GM12878 (cell line): Measurements from ENCODE around the gene SPATA32. TPM values are rescaled to one million over a fixed set of nuclear protein-coding genes. Genes with fewer than 3 reads are reported as not detected.

Experiments
- ATAC-seq: fragments of 200-7000 bp; cut with Tn5 transposase; 3 replicates; pipeline ENCODE4 v1.9.1; 2020; ENCODE audit warnings: mild to moderate bottlenecking, moderate library complexity
- BruUV-seq: library from RNA; stranded (reverse); fragments of 400-500 nt; replicated peaks from 2 replicates; lab custom pipeline; 2021; lab: Mats Ljungman, UMichigan
- CTCF ChIA-PET: fragments of 300-600 bp; sonication (Branson Sonifier 250); formaldehyde crosslinking; extraction: SDS; loops from one replicate; lab custom pipeline; 2021; ENCODE audit warnings: inconsistent platforms; lab: Yijun Ruan, JAX
- POLR2A ChIA-PET: fragments of 350-600 bp; formaldehyde crosslinking; extraction: SDS; loops from one replicate; lab custom pipeline; 2021; ENCODE audit warnings: inconsistent platforms; lab: Charles Lee
- RAD21 ChIA-PET: fragments of 300-600 bp; sonication (Branson Sonifier 250); formaldehyde crosslinking; loops from one replicate; lab custom pipeline; 2023; ENCODE audit warnings: antibody characterized with exemption; ENCODE audit not compliant: unreplicated experiment; lab: Charles Lee
- SMC1A ChIA-PET: fragments of 300-600 bp; sonication (Branson Sonifier 250); formaldehyde crosslinking; loops from one replicate; lab custom pipeline; 2023; ENCODE audit not compliant: unreplicated experiment, uncharacterized antibody; lab: Charles Lee
- DNase-seq: peaks from one replicate; pipeline ENCODE4 v3.0.0-alpha.2; 2011; ENCODE audit warnings: low read depth, low spot score
- FAIRE-seq: peaks from 3 replicates; lab custom pipeline; 2011; peaks lifted over from hg19 to GRCh38; lab: Jason Lieb, UNC
- H2AFZ ChIP-seq: 2 replicates; pipeline ENCODE4 v1.6.0; 2011; ENCODE audit warnings: low read depth, low read length, control low read depth; ENCODE audit not compliant: control insufficient read depth
- H3K27ac ChIP-seq: 2 replicates; pipeline ENCODE4 v1.5.1; 2011; ENCODE audit warnings: control low read depth; ENCODE audit not compliant: control insufficient read depth, insufficient read depth
- H3K27me3 ChIP-seq, 2 experiments: replicated peaks in 1 of 2; 2 replicates each; pipeline versions ENCODE4 v1.6.0 to v1.6.1; 2011; ENCODE audit warnings: low read length in 1 of 2; ENCODE audit not compliant: control insufficient read depth in 2 of 2, insufficient read depth in 2 of 2
- H3K36me3 ChIP-seq, 2 experiments: 2 replicates each; pipeline ENCODE4 v1.5.1; 2011; ENCODE audit warnings: low read length in 1 of 2; ENCODE audit not compliant: control insufficient read depth in 2 of 2, insufficient read depth in 2 of 2
- H3K4me1 ChIP-seq: 2 replicates; pipeline ENCODE4 v1.6.1; 2011; ENCODE audit warnings: mild to moderate bottlenecking, low read length, moderate library complexity, mixed read lengths; ENCODE audit not compliant: control insufficient read depth, insufficient read depth
- H3K4me2 ChIP-seq: 2 replicates; pipeline ENCODE4 v1.6.0; 2011; ENCODE audit warnings: control low read depth; ENCODE audit not compliant: control insufficient read depth, insufficient read depth
- H3K4me3 ChIP-seq: fragments of 200-600 bp; sonication (generic); 2 replicates; pipeline ENCODE4 v1.5.1; 2016
- H3K79me2 ChIP-seq: 2 replicates; pipeline ENCODE4 v1.6.0; 2011; ENCODE audit warnings: low read length; ENCODE audit not compliant: control insufficient read depth, insufficient read depth
- H3K9ac ChIP-seq: 2 replicates; pipeline ENCODE4 v1.8.0; 2011; ENCODE audit warnings: low read length, control low read depth, mixed read lengths; ENCODE audit not compliant: control insufficient read depth, insufficient read depth
- H3K9me3 ChIP-seq: replicated peaks from 3 replicates; pipeline ENCODE4 v1.5.1; 2011; ENCODE audit warnings: mild to moderate bottlenecking, low read length; ENCODE audit not compliant: control insufficient read depth, insufficient read depth
- H4K20me1 ChIP-seq: 2 replicates; pipeline ENCODE4 v1.6.0; 2011; ENCODE audit not compliant: control insufficient read depth, insufficient read depth
- BACH1 ChIP-seq: fragments of 450-650 bp; IDR thresholded peaks from 2 replicates; pipeline ENCODE4 v1.6.1; 2017; ENCODE audit warnings: mild to moderate bottlenecking, borderline replicate concordance
- CEBPB ChIP-seq, 2 experiments: fragments of 150-350 bp in 1 of 2; IDR thresholded peaks; 2 replicates each; pipeline ENCODE4 v1.6.1; 2012 to 2014; ENCODE audit warnings: low read depth in 2 of 2, low read length in 2 of 2, borderline replicate concordance in 1 of 2, inconsistent platforms in 1 of 2
- EED ChIP-seq: sonication (generic); IDR thresholded peaks from 2 replicates; pipeline ENCODE4 v1.6.1; 2016; ENCODE audit warnings: antibody characterized with exemption, low read depth
- EP300 ChIP-seq, 2 experiments: fragments of 150-350 bp in 1 of 2; IDR thresholded peaks; 2 replicates each; pipeline ENCODE4 v1.6.1; 2011 to 2012; ENCODE audit warnings: low read depth in 2 of 2, low read length in 2 of 2, borderline replicate concordance in 1 of 2, improper control_type of control experiment in 1 of 2, inconsistent platforms in 1 of 2; ENCODE audit not compliant: control insufficient read depth in 1 of 2
- ETV6 ChIP-seq, 2 experiments: fragments of 450-650 bp in 1 of 2; IDR thresholded peaks in 1 of 2; conservative IDR thresholded peaks in 1 of 2; 2 replicates each; pipeline ENCODE4 v1.6.1; 2014; ENCODE audit warnings: antibody characterized with exemption in 1 of 2, borderline replicate concordance in 1 of 2, low read depth in 1 of 2, mild to moderate bottlenecking in 1 of 2, moderate library complexity in 1 of 2
- GABPA ChIP-seq: IDR thresholded peaks from 2 replicates; pipeline ENCODE4 v1.6.1; 2014; ENCODE audit warnings: antibody characterized with exemption, low read depth, mild to moderate bottlenecking, inconsistent platforms
- JUNB ChIP-seq: IDR thresholded peaks from 2 replicates; pipeline ENCODE4 v1.6.1; 2016; ENCODE audit warnings: antibody characterized with exemption, mild to moderate bottlenecking
- MTA3 ChIP-seq: IDR thresholded peaks from 2 replicates; pipeline ENCODE4 v1.6.1; 2012; ENCODE audit warnings: low read length, inconsistent platforms, borderline replicate concordance
- NR2C1 ChIP-seq: fragments of 450-650 bp; IDR thresholded peaks from 2 replicates; pipeline ENCODE4 v1.6.1; 2017; ENCODE audit warnings: antibody characterized with exemption, mild to moderate bottlenecking, moderate library complexity
- NR2F1 ChIP-seq: fragments of 450-650 bp; conservative IDR thresholded peaks from 2 replicates; pipeline ENCODE4 v1.6.1; 2017; ENCODE audit warnings: mild to moderate bottlenecking
- PAX5 ChIP-seq: IDR thresholded peaks from 2 replicates; pipeline ENCODE4 v1.6.1; 2011; ENCODE audit warnings: low read depth, low read length, borderline replicate concordance
- PAX8 ChIP-seq: fragments of 450-650 bp; IDR thresholded peaks from 2 replicates; pipeline ENCODE4 v1.6.1; 2017; ENCODE audit warnings: mild to moderate bottlenecking, moderate library complexity
- RAD21 ChIP-seq: IDR thresholded peaks from 2 replicates; pipeline ENCODE4 v1.6.1; 2011; ENCODE audit warnings: mild to moderate bottlenecking, low read depth, low read length, moderate library complexity; ENCODE audit not compliant: insufficient read depth
- RCOR1 ChIP-seq: conservative IDR thresholded peaks from 2 replicates; pipeline ENCODE4 v1.6.1; 2012; ENCODE audit warnings: low read depth, low read length, improper control_type of control experiment
- SP1 ChIP-seq: IDR thresholded peaks from one replicate; pipeline ENCODE4 v1.6.1; 2011; ENCODE audit warnings: low read depth, low read length
- ZNF217 ChIP-seq: fragments of 450-650 bp; IDR thresholded peaks from 2 replicates; pipeline ENCODE4 v1.6.1; 2017; ENCODE audit warnings: antibody characterized with exemption, mild to moderate bottlenecking
- WGBS: methylation state at CpG from one replicate; pipeline ENCODE4 v1.1.6; 2016; ENCODE audit warnings: low lambda C conversion rate; ENCODE audit not compliant: insufficient replicate concordance, insufficient coverage; ENCODE audit errors: missing lambda C conversion rate; 5-methylcytosine and 5-hydroxymethylcytosine counted together
- in situ Hi-C: fragments of 300-500 bp; cut with MboI; formaldehyde crosslinking; loops from 9 replicates; pipeline ENCODE4 v1.14.3; 2018; ENCODE audit warnings: mixed read lengths
- intact Hi-C: fragments of 100-400 bp; cut with micrococcal nuclease; formaldehyde crosslinking; loops from one replicate; pipeline ENCODE4 v1.14.2; 2022; ENCODE audit not compliant: unreplicated experiment
- polyA plus RNA-seq, 11 experiments: library from polyadenylated mRNA; depleted of rRNA in 4 of 11; unstranded in 6 of 11; stranded (reverse) in 5 of 11; fragments of >200 nt; fragmentation: Nextera tagmentation in 4 of 11; fragmentation: Illumina TruSeq in 1 of 11; extraction: Ambion mirVana in 4 of 11; extraction: Trizol in 1 of 11; gene quantifications; 1 replicate in 1 of 11; 2 replicates in 10 of 11; pipeline versions ENCODE4 v1.2.1 to v1.2.3, GENCODE V29; 2011 to 2016; ENCODE audit warnings: inconsistent platforms in 2 of 11, missing spikeins in 2 of 11, low read depth in 1 of 11
- total RNA-seq, 4 experiments: library from RNA; depleted of rRNA in 3 of 4; stranded (reverse); fragments of >200 nt in 3 of 4; fragmentation: Illumina TruSeq in 1 of 4; extraction: Trizol in 1 of 4; gene quantifications; 2 replicates each; pipeline versions ENCODE4 v1.2.1 to v1.2.3, GENCODE V29; 2013 to 2021

SPATA32 gene
- total and polyA plus RNA-seq, 10 of the 15 experiments (the other 5 are each of a cell fraction or from before 2014, with no cell fraction given), result 0.03 to 0.35 (median 0.11) TPM; not detected in 3

- POLR2A ChIA-PET, result interaction anchor here (0.5 to 5.4 kb wide), 2 partner anchors 12 to 57 kb away, joined by 3 to 53 read pairs; partner anchors contain the start of gene FMNL1
- no peak for ATAC-seq
- H3K27ac ChIP-seq, result no peak overlapping the region
- 80% methylated on average over 8 of the region's 8 CpGs for WGBS
- SMC1A ChIA-PET, result interaction anchor here (0.6 to 11.4 kb wide), 3 partner anchors 10 to 152 kb away, joined by 3 to 201 read pairs (median 8); no protein-coding TSS in a partner anchor
- no peak overlapping the region for H3K9ac ChIP-seq
- RAD21 ChIA-PET, result interaction anchor here (10.1 kb wide), 1 partner anchor 13 kb away, joined by 225 read pairs; the partner anchor contains the start of gene FMNL1
- TF ChIP-seq EED (no peak), BACH1 (no peak), RCOR1 (no peak)
- TF ChIP-seq, all 136 proteins: peak for 0
- H3K4me2 ChIP-seq, result no peak overlapping the region
- peaks cover 23% of the 10 kb centered on the region for H3K4me1 ChIP-seq
- intact Hi-C loops, result no loop called here
- no peaks in the 10 kb centered on the region for H3K9me3 ChIP-seq
- no peak for FAIRE-seq
- H3K36me3 ChIP-seq, result peaks cover 30 to 34% of the 10 kb centered on the region in 2 experiments
- no peaks in the 10 kb centered on the region; the same call in 1 of the 2 replicates for H4K20me1 ChIP-seq
- H3K4me3 ChIP-seq, result no peak overlapping the region
- DNase-seq, result no peak
- H3K79me2 ChIP-seq, result peaks cover 27% of the 10 kb centered on the region
- no peak overlapping the region for H2AFZ ChIP-seq
- CTCF ChIA-PET, result interaction anchor here (1.0 to 12.8 kb wide), 2 partner anchors 14 to 98 kb away, joined by 3 to 429 read pairs; partner anchors contain the start of genes ACBD4 and FMNL1
- no TSS peak for BruUV-seq
- in situ Hi-C loops, result no loop called here
- H3K27me3 ChIP-seq, result no peaks in the 10 kb centered on the region
Measured at GRCh38 chr17:45233423-45233924, 28.4 kb downstream of the SPATA32 start.

DNA sequence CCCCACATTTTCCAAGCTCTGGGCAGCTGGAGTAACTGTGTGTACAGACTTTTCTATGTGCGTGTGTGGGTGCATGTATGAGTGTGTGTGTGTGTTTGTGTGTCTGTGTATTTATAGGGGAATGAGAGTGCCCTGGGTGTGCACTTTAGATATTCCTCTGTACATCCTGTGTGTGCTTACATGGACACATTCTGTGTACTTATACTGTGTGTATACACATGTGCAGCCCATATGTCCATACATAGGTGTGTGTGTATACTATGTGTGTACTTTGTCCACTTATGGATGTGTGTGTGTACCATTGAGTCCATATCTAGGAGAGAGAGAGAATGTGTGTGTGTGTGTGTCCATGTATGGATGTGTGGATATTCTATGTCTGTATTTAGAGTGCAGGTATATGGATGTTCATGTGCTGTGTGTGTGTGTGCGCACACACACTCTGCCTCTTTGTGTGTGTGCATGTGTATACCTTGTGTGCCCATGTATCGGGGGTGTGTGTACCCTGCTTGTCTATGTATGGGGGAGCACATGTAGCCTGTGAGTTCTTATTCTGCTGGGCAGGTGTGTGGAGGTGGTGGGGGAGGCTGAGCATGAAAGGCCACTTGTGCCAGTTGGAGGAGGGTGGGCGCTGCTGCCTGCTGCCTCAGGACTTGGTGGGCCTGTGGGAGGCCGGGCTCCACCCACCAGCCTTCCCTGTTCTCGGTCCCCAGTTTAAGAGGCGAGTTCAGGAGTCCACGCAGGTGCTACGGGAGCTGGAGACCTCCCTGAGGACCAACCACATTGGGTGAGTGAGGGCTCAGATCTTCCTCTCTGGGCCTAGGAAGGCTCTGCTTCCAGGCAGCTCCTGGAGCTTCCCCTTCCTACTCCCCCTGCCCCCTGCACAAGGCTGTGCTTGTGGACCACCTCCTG, 29.1 kb downstream of the SPATA32 start:
- FAIRE-seq (no peak), ATAC-seq (no peak), DNase-seq (no peak)
- BruUV-seq, result no TSS peak
- ChIA-PET CTCF (interaction anchor here (1.0 to 12.8 kb wide), 7 partner anchors 13 to 98 kb away, joined by 3 to 429 read pairs (median 4); partner anchors contain the start of genes ACBD4 and FMNL1), POLR2A (interaction anchor here (0.5 to 5.4 kb wide), 2 partner anchors 12 to 56 kb away, joined by 3 to 53 read pairs; partner anchors contain the start of gene FMNL1), SMC1A (interaction anchor here (0.7 to 11.4 kb wide), 5 partner anchors 9 to 152 kb away, joined by 3 to 201 read pairs (median 3); no protein-coding TSS in a partner anchor), RAD21 (interaction anchor here (1.1 to 10.1 kb wide), 3 partner anchors 12 to 153 kb away, joined by 3 to 225 read pairs (median 6); partner anchors contain the start of gene FMNL1)
- Histone ChIP-seq H3K79me2 (peaks cover 34% of the 10 kb centered on the region), H3K4me3 (no peak overlapping the region), H3K36me3 (peaks cover 24 to 31% of the 10 kb centered on the region in 2 experiments), H3K4me1 (peaks cover 30% of the 10 kb centered on the region), H4K20me1 (no peaks in the 10 kb centered on the region; the same call in 1 of the 2 replicates), H3K4me2 (no peak overlapping the region), H2AFZ (no peak overlapping the region), H3K9ac (no peak overlapping the region), H3K27ac (no peak overlapping the region), H3K27me3 (no peaks in the 10 kb centered on the region), H3K9me3 (no peaks in the 10 kb centered on the region)
- in situ Hi-C loops, result no loop called here
- intact Hi-C loops, result no loop called here
- 84% methylated on average over 9 of the region's 9 CpGs for WGBS
- TF ChIP-seq JUNB (no peak), ETV6 (conservative IDR thresholded peaks at IDR 0.05 in 1 of 2, IDR thresholded peaks at IDR 0.05 in 1 of 2; ENCODE audit: borderline replicate concordance in 1 of 2, low read depth in 1 of 2) (no peak), PAX5 (no peak), NR2F1 (no peak), EP300 (IDR thresholded peaks at IDR 0.05; ENCODE audit: borderline replicate concordance in 1 of 2, control insufficient read depth in 1 of 2, low read depth in 2 of 2, low read length in 2 of 2) (no peak), NR2C1 (no peak), SP1 (no peak), GABPA (no peak), ZNF217 (no peak), PAX8 (no peak), RAD21 (no peak), CEBPB (IDR thresholded peaks at IDR 0.05; ENCODE audit: borderline replicate concordance in 1 of 2, low read depth in 2 of 2, low read length in 2 of 2) (no peak), MTA3 (no peak)
